ENCODE data around the gene ST6GAL1.

The ST6GAL1 gene

DNA sequence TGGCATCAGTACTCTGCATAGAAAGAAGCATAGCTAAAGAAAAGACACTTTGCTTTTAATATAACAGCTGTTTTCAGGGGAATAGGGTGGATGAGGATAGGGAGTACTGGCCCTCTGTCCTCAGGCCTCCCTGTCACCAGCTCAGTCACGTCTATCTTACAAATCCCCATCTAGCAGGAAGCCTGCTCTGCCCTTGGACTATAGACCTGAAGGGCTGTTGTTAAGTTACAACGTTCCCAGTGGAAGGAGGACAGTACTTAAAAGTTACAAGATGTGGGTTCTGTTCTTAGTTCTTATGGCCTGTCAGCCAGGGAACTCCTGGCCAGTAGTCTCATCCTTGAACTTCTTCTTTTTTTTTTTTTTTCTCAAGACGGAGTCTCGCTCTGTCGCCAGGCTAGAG, 138.5 kb downstream of the ST6GAL1 start:
- TF ChIP-seq GATA2 (IDR thresholded peaks at IDR 0.05; ENCODE audit: low read depth, low read length) = no peak
- TF ChIP-seq GATA3 (IDR thresholded peaks at IDR 0.05; ENCODE audit: low read depth, low read length) = no peak

DNA sequence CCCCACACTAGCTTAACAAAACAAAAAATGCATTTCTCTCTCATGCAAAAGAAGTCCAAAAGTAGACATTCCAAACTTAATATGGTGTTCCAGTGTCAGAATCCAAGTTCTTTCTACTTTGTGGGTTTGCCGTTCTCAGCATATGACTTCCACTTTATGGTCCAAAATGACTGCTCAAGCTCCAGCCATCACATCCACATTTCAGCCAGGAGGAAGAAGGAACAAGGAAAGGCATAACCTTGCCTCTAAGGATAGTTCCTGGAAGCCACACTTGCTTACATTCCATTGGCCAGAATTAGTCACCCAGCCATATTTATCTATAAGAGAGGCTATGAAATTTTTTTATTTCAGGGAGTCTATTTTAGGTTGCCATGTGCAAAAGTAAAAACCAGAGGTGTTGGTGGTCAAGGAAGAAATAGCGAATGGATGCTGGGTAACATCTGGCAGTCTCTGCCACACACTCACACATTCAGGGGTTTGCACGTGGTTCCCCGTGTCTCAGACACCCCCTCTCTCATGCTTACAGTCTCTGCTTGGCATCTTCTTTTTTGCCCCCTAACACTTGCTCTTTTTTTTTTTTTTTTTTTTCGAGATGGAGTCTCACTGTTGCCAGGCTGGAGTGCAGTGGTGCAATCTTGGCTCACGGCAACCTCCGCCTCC, 139.7 kb downstream of the ST6GAL1 start:
- TF ChIP-seq GATA3 (IDR thresholded peaks at IDR 0.05; ENCODE audit: low read depth, low read length) (no peak), GATA2 (IDR thresholded peaks at IDR 0.05; ENCODE audit: low read depth, low read length) (no peak)

DNA sequence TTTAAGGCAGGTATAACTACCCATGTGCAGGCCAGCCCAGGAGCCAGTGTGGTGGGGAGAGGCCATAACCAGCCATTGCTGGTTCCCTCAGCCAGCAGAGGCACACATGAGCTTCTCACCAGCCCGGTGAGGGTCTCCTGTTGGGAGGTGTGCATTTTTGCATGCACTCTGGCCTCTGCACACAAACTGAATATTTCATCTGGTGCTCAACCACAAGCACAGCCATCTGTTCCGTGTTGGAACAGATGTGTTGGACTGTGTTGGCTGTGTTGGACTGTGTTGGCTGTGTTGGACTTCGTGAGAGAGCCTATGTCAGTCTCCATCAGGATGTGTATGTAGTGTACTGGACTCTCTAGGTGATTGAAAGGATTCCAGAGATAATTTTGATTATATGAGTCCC, 141.8 kb downstream of the ST6GAL1 start:
- TF ChIP-seq GATA3 (IDR thresholded peaks at IDR 0.05; ENCODE audit: low read depth, low read length) = no peak
- no peak for TF ChIP-seq GATA2 (IDR thresholded peaks at IDR 0.05; ENCODE audit: low read depth, low read length)

DNA sequence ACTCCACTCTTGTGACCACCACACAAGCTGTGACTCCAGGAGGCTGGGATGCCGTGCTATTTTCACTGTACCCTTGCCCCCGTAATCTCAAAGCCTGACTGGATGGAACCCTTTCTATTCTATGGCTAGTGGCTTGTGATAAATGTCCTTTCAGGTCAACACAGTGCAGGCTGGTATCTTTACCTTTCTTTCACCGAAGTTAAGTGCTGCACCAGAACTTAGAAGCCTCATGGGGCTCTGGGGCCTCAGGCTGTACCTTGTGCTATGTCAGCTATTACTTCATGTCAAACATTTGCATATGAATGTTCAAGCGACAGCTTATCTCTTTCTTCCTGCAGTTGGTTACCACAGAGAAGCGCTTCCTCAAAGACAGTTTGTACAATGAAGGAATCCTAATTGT, 142.2 kb downstream of the ST6GAL1 start:
- TF ChIP-seq GATA2 (IDR thresholded peaks at IDR 0.05; ENCODE audit: low read depth, low read length) = no peak
- no peak for TF ChIP-seq GATA3 (IDR thresholded peaks at IDR 0.05; ENCODE audit: low read depth, low read length)

DNA sequence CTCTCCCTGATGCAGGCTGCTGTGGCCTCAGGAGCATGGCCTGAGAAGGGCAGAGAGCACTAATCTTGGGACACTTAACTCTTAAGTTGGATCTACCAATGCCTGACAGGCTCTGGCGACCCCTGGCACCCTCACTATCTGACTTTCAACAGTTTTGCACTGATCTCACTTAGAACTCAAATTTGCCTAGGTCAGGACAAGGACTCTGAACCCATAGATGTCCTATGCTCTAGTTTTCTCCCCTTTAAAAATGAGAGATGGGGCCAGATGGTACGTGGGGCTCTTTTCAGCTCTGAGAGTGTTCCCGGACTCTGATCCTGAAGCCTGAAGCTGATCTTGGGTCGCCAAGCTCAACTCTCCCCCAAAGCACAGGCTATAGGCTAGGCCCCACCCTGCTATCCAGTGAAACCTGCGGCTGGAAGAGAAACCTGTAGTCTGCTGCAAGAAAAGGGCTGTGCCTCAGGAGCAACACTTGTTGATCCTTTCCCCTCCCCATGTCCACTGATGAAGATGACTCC, 143.3 kb downstream of the ST6GAL1 start:
- no peak for TF ChIP-seq GATA3 (IDR thresholded peaks at IDR 0.05; ENCODE audit: low read depth, low read length)
- no peak for TF ChIP-seq GATA2 (IDR thresholded peaks at IDR 0.05; ENCODE audit: low read depth, low read length)

DNA sequence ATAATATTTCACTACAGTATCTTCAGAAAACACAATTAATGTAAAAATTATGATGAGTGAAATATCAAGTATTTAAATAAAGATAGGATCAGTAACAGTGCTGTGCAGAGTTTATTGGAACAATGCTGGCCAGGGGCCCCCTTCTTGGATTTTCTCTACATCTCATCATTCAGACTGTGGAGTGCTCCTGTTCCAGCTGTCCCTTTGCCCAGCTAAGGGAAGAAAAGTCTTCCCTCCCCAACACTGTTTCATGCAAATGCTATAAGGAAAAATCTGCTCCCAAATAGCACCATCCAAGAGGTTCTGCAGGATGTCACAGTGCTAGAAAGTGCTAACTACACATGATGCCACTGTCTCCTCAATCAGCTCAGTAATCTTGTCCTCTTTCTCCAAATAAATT, 144.5 kb downstream of the ST6GAL1 start:
- TF ChIP-seq GATA2 (IDR thresholded peaks at IDR 0.05; ENCODE audit: low read depth, low read length) = no peak
- TF ChIP-seq GATA3 (IDR thresholded peaks at IDR 0.05; ENCODE audit: low read depth, low read length) = no peak

DNA sequence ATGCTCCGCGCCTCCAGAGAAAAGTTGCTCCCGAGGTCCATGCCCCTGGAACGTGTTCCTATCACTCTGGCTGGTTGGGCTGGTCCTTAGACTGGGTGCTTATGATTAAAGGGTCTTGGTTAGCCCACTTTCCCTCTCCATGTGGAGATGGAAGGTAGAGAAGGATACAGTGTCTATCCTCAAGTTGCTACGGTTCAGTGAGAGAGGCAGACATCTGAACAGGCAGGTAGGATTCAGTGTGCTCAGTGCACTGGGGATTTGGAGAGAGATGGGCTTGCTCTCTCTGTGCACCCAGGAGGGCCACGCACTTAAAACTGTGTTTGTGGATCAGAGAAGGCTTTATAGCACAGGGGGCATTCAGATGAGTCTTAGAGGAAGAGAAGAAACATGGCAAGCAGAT, 146.0 kb downstream of the ST6GAL1 start:
- no peak for TF ChIP-seq GATA2 (IDR thresholded peaks at IDR 0.05; ENCODE audit: low read depth, low read length)
- no peak for TF ChIP-seq GATA3 (IDR thresholded peaks at IDR 0.05; ENCODE audit: low read depth, low read length)

DNA sequence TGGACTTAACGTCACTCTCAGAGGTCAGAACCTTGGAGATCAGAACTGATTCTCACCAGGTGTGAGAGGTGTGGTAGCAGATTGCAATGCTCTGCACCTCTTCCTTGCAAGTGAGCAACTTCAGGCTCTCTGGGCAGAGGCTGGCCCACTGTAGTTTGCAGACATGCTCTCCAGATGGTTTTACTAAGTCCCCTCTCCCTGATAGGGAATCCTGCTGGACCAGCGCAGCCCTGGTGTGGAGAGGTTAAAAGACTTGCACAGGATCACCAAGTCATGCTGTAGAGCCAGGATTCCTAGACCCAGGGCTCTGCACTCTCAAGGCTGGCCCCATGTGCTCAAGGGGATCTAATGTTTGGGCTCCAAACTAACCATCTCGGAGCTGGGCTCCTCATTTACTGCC, 146.8 kb downstream of the ST6GAL1 start:
- TF ChIP-seq GATA2 (IDR thresholded peaks at IDR 0.05; ENCODE audit: low read depth, low read length) (no peak), GATA3 (IDR thresholded peaks at IDR 0.05; ENCODE audit: low read depth, low read length) (no peak)

DNA sequence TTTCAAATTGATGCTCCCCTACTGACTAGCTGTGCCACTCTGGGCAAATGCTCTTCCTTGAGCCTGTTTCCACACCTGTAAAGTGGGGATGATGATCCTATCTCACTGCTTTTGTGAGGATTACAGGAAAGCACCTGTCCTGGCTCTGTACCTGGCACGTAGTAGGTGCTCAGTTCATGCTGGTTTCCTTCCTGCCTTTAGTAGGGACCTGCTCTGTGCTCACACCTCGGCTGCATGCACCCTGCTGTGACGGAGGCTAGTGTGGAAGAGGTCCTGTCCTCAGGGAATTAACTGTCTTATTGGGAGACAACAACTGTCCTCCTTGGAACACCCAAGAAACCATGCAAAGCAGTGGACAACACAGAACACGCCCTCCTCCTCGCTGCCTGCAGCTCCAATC, 147.2 kb downstream of the ST6GAL1 start:
- TF ChIP-seq GATA3 (IDR thresholded peaks at IDR 0.05; ENCODE audit: low read depth, low read length) = no peak
- TF ChIP-seq GATA2 (IDR thresholded peaks at IDR 0.05; ENCODE audit: low read depth, low read length) = no peak

DNA sequence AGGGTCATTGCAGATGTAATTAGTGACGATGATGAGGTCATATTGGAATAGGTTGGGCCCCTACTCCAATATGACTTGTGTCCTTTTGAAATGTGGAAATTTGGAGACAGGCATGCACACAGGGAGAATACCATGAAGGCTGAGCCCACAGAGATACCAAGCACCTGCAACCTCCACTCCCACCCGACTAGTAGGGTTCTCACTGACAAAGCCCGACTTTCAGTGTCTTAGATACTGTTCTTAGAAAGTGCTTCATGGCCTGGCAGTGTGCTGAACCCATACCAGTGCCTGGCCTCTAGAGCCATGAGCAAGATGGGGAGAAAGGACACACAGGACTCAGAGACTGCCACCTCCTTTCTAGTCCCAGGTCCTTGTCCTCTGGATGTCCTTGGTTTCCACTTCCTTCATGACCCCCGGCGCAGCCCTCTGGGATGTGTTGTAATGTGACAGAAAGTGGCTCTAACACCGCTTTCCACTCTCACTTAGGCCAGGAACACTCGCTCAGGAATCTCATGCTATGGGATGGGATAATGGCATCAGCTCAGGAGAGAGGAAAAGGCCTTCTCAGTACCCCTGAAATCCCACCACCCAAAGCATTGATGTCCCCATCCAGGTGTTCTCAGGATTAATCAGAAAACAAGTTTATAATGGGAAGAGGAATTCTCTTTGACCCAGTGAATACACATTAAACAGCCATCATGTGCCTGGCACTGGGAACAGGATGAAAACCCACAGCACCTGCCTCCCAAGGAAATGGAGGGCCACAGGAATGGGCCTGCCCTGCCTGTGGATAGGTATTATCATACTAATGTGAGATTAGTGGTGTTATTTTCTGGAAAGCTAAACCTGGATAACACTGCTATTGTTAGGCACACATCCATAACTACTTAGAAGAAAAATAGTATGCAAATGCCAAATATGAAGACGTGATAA, 149.0 kb downstream of the ST6GAL1 start:
- TF ChIP-seq GATA2 (IDR thresholded peaks at IDR 0.05; ENCODE audit: low read depth, low read length) = no peak
- TF ChIP-seq GATA3 (IDR thresholded peaks at IDR 0.05; ENCODE audit: low read depth, low read length) = no peak

DNA sequence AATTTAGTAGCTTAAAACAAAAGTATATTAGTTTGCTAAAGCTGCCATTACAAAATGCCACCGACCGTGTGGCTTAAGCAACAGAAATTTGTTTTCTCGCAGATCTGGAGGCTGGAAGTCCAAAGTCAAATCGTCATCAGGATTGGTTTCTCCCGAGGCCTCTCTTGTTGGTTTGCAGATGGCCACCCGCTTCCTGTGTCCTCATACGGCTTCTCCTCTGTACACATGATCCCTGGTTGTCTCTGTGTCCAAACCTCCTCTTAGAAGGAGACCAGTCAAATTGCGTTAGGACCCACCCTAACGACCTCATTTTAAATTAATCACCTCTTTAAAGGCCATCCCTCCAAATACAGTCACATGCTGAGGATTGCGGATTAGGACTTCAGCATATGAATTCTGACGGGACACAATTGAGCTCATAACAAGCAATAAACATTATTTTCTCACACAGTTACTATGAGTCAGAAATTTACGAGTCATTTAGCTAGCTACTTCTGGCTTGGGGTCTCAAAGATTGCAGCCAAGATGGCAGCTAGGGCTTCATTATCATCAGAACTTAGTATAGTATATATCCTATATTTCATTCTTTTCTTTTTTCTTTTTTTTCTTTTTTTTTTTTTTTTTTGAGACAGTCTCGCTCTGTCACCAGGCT, 150.6 kb downstream of the ST6GAL1 start:
- TF ChIP-seq GATA3 (IDR thresholded peaks at IDR 0.05; ENCODE audit: low read depth, low read length) = no peak
- TF ChIP-seq GATA2 (IDR thresholded peaks at IDR 0.05; ENCODE audit: low read depth, low read length) = no peak

DNA sequence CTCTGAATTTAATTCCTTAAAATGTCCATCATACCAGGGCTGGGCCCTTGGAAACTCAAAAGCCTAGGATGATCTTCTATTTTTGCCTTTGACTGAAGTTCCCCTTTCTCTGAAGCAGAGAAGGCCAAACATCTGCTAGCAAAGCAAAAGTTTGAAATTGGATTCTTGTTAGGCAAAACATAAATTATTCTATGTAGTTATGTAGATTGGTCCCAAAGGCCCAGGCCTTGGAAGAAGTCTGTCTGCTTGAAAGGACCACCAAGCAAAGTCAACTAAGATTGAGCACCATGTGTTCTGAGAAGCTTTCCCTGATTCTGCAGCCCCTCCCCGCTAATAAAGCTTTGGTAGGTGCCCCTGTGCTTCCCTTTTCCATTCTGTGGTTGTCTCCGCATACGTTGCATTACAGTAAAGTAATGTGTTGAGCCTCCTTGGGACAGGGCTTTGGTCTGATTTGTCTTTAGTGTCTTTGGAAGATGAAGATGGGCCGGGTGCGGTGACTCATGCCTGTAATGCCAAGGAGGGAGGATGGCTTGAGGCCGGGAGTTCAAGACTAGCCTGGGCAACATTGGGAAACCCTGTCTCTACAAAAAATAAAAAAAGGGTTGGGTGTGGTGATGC, 152.5 kb downstream of the ST6GAL1 start:
- TF ChIP-seq GATA3 (IDR thresholded peaks at IDR 0.05; ENCODE audit: low read depth, low read length) = no peak
- TF ChIP-seq GATA2 (IDR thresholded peaks at IDR 0.05; ENCODE audit: low read depth, low read length) = no peak

DNA sequence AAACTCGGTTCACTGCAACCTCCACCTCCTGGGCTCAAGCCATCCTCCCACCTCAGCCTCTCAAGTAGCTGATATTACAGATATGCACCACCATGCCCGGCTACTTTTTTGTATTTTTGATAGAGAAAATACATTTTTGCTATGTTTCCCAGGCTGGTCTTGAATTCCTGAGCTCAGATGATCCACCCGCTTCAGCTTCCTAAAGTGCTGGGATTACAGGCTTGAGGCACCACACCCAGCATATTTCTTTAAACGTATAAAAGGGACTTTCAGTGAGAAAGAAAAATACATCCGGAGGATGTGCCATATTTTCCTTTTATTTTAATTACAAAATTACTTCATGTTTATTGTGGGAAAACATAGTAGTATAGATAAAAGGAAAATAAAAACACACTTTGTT, 153.8 kb downstream of the ST6GAL1 start:
- no peak for TF ChIP-seq GATA2 (IDR thresholded peaks at IDR 0.05; ENCODE audit: low read depth, low read length)
- TF ChIP-seq GATA3 (IDR thresholded peaks at IDR 0.05; ENCODE audit: low read depth, low read length) = no peak

DNA sequence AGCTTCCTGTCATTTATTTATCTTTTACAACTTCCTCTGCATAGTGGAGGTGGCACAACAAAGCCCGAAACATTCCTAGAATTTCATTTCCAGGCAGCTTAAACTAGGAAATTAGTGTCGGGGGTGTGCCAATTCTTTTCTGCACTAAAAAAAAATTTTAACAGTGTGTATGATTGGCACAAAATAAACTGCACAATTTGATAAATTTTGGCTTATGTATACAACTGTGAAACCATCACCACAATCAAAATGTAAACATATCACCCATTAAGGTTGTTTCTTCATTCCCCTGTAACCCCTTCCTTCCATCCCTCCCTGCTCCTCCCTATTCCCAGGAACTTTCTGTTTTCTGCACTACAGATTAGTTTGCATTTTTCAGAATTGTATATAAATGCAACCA, 154.3 kb downstream of the ST6GAL1 start:
- TF ChIP-seq GATA2 (IDR thresholded peaks at IDR 0.05; ENCODE audit: low read depth, low read length) (no peak), GATA3 (IDR thresholded peaks at IDR 0.05; ENCODE audit: low read depth, low read length) (no peak)
